NT2/D1 (cell line): Measurements from ENCODE around the gene EXOSC10.

Source experiments
- SUZ12 ChIP-seq: IDR thresholded peaks from 2 replicates; pipeline ENCODE4 v1.6.1; 2011; ENCODE audit not compliant: insufficient read length, insufficient read depth; ENCODE audit errors: extremely low read depth
- ZNF274 ChIP-seq: IDR thresholded peaks from 2 replicates; pipeline ENCODE4 v1.6.1; 2011; ENCODE audit warnings: mild to moderate bottlenecking, low read depth, low read length

GRCh38 chr1:11080931-11081330, 18.7 kb downstream of the EXOSC10 start:
- TF ChIP-seq ZNF274, result no peak
- no peak for TF ChIP-seq SUZ12
